ENCODE data around the gene CEP128.

GRCh38 chr14:80567905-80568536, 373.5 kb downstream of the CEP128 start:
- TF ChIP-seq POLR2AphosphoS5 (IDR thresholded peaks at IDR 0.05; ENCODE audit: borderline replicate concordance, low read depth, low read length) (no peak), EZH2 (IDR thresholded peaks at IDR 0.05) (no peak), FOXP2 (optimal IDR thresholded peaks at IDR 0.05; ENCODE audit: control extremely low read depth, extremely low read length, insufficient read depth) (no peak)
